OCI-LY3 (cell line): ENCODE results near the gene MRPL12.

ENCODE experiments used
- EZH2phosphoT487 ChIP-seq: fragments of 200-600 bp; shearing (Covaris generic); IDR thresholded peaks from 2 replicates; pipeline ENCODE4 v1.6.1; 2018; ENCODE audit warnings: antibody characterized with exemption, mixed run types, low read depth
- TF ChIP-seq, protein P1 (sequence below): fragments of 200-600, 300-600 bp; sonication (generic); IDR thresholded peaks from 2 replicates; pipeline ENCODE4 v1.5.1; 2014; ENCODE audit warnings: antibody characterized with exemption, low read length, low read depth

DNA sequence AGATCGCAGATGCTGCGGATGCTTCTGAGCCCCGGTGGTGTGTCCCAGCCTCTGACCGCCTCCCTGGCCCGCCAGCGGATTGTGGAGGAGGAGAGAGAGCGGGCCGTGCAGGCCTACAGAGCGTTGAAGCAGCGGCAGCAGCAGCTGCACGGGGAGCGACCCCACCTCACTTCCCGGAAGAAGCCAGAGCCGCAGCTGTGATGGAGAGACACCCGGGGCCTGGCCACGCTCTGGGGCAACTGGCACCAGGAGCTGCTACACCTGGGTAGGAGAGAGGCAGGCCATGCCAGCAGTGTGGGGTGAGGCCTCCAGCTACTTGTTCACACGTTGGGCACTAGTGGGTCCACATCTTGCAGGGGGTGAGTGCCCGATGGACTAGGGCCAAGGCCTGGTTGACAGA is 30.7 kb upstream of the MRPL12 start:
- TF ChIP-seq, protein P1, sequence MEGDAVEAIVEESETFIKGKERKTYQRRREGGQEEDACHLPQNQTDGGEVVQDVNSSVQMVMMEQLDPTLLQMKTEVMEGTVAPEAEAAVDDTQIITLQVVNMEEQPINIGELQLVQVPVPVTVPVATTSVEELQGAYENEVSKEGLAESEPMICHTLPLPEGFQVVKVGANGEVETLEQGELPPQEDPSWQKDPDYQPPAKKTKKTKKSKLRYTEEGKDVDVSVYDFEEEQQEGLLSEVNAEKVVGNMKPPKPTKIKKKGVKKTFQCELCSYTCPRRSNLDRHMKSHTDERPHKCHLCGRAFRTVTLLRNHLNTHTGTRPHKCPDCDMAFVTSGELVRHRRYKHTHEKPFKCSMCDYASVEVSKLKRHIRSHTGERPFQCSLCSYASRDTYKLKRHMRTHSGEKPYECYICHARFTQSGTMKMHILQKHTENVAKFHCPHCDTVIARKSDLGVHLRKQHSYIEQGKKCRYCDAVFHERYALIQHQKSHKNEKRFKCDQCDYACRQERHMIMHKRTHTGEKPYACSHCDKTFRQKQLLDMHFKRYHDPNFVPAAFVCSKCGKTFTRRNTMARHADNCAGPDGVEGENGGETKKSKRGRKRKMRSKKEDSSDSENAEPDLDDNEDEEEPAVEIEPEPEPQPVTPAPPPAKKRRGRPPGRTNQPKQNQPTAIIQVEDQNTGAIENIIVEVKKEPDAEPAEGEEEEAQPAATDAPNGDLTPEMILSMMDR: no peak
- no peak for TF ChIP-seq EZH2phosphoT487
